HepG2 (cell line): Measurements from ENCODE around the gene VSNL1. TPM values are rescaled to one million over a fixed set of nuclear protein-coding genes. Genes with fewer than 3 reads are reported as not detected.

Experiments used
- ELK4 ChIP-seq: sonication (generic); formaldehyde crosslinking; IDR thresholded peaks from 2 replicates; pipeline ENCODE4 v1.9.0; 2021; ENCODE audit warnings: missing genetic modification reagents, borderline replicate concordance
- GMEB1 ChIP-seq: sonication (generic); formaldehyde crosslinking; IDR thresholded peaks from 2 replicates; pipeline ENCODE4 v1.5.1; 2020; ENCODE audit warnings: missing genetic modification reagents, mild to moderate bottlenecking, borderline replicate concordance
- KLF16 ChIP-seq, 2 experiments: sonication (generic) in 1 of 2; formaldehyde crosslinking in 1 of 2; IDR thresholded peaks; 2 replicates each; pipeline versions ENCODE4 v1.6.1 to v1.8.0; 2016 to 2023; ENCODE audit warnings: missing genetic modification reagents in 2 of 2, missing compliant biosample characterization in 1 of 2
- MBD4 ChIP-seq: IDR thresholded peaks from 2 replicates; pipeline ENCODE4 v1.6.1; 2012; ENCODE audit warnings: low read length, inconsistent platforms, borderline replicate concordance
- MTERF4 ChIP-seq: sonication (generic); formaldehyde crosslinking; IDR thresholded peaks from 2 replicates; pipeline ENCODE4 v1.8.0; 2023; ENCODE audit warnings: mild to moderate bottlenecking, missing genetic modification reagents
- MYNN ChIP-seq: sonication (generic); formaldehyde crosslinking; IDR thresholded peaks from 2 replicates; pipeline ENCODE4 v1.4.0; 2020; ENCODE audit warnings: mild to moderate bottlenecking, low read depth, missing genetic modification reagents
- PRDM4 ChIP-seq: sonication (generic); formaldehyde crosslinking; IDR thresholded peaks from 2 replicates; pipeline ENCODE4 v1.9.0; 2021; ENCODE audit warnings: missing genetic modification reagents, borderline replicate concordance
- RBM22 ChIP-seq: fragments of 200-400 bp; formaldehyde crosslinking; optimal IDR thresholded peaks from 2 replicates; pipeline ENCODE3; 2017; ENCODE audit warnings: mild to moderate bottlenecking, low read length, moderate library complexity
- RFXANK ChIP-seq: IDR thresholded peaks from 2 replicates; pipeline ENCODE4 v1.6.1; 2016
- TFDP2 ChIP-seq: sonication (generic); formaldehyde crosslinking; IDR thresholded peaks from 2 replicates; pipeline ENCODE4 v1.4.0; 2020; ENCODE audit warnings: missing genetic modification reagents
- ZFP62 ChIP-seq: sonication (generic); formaldehyde crosslinking; IDR thresholded peaks from 2 replicates; pipeline ENCODE4 v1.4.0; 2020; ENCODE audit warnings: missing genetic modification reagents
- ZNF124 ChIP-seq: sonication (generic); formaldehyde crosslinking; IDR thresholded peaks from 2 replicates; pipeline ENCODE4 v1.4.0; 2020; ENCODE audit warnings: missing genetic modification reagents
- ZNF263 ChIP-seq: sonication (generic); formaldehyde crosslinking; IDR thresholded peaks from 2 replicates; pipeline ENCODE4 v1.4.0; 2020; ENCODE audit warnings: missing genetic modification reagents
- ZNF274 ChIP-seq: sonication (generic); formaldehyde crosslinking; IDR thresholded peaks from 2 replicates; pipeline ENCODE4 v1.5.1; 2020; ENCODE audit warnings: mild to moderate bottlenecking, missing genetic modification reagents
- ZNF350 ChIP-seq: sonication (generic); formaldehyde crosslinking; IDR thresholded peaks from 2 replicates; pipeline ENCODE4 v1.4.0; 2020; ENCODE audit warnings: mild to moderate bottlenecking, low read depth, missing genetic modification reagents, borderline replicate concordance
- ZNF558 ChIP-seq: sonication (generic); formaldehyde crosslinking; IDR thresholded peaks from 2 replicates; pipeline ENCODE4 v1.9.0; 2022; ENCODE audit warnings: mild to moderate bottlenecking, missing genetic modification reagents, borderline replicate concordance
- ZNF577 ChIP-seq: sonication (generic); formaldehyde crosslinking; IDR thresholded peaks from 2 replicates; pipeline ENCODE4 v1.4.0; 2020; ENCODE audit warnings: mild to moderate bottlenecking, low read depth, missing genetic modification reagents, borderline replicate concordance
- ZNF678 ChIP-seq: sonication (generic); formaldehyde crosslinking; IDR thresholded peaks from 2 replicates; pipeline ENCODE4 v1.4.0; 2020; ENCODE audit warnings: mild to moderate bottlenecking, missing genetic modification reagents
- ZNF691 ChIP-seq: sonication (generic); formaldehyde crosslinking; IDR thresholded peaks from 2 replicates; pipeline ENCODE4 v1.4.0; 2020; ENCODE audit warnings: missing genetic modification reagents, low read depth, mild to moderate bottlenecking, borderline replicate concordance
- ZSCAN30 ChIP-seq: sonication (generic); formaldehyde crosslinking; IDR thresholded peaks from 2 replicates; pipeline ENCODE4 v1.5.0; 2020; ENCODE audit warnings: mild to moderate bottlenecking, missing genetic modification reagents
- polyA plus RNA-seq, 8 experiments: library from polyadenylated mRNA; depleted of rRNA in 3 of 8; stranded (reverse) in 7 of 8; unstranded in 1 of 8; fragments of >200 nt; fragmentation: Illumina TruSeq in 4 of 8; extraction: Trizol in 4 of 8; gene quantifications; 2 replicates each; pipeline versions ENCODE4 v1.2.1 to v1.2.3, GENCODE V29; 2011 to 2016; ENCODE audit warnings: low read depth in 4 of 8, missing spikeins in 1 of 8, mixed read lengths in 1 of 8; ENCODE audit not compliant: insufficient read depth in 1 of 8
- total RNA-seq, 5 experiments: library from RNA; depleted of rRNA; stranded (reverse); fragments of >200 nt; fragmentation: Illumina TruSeq; extraction: Trizol; gene quantifications; 2 replicates each; pipeline ENCODE4 v1.2.3, GENCODE V29; 2016; ENCODE audit warnings: low read depth in 1 of 5

VSNL1 gene
- total and polyA plus RNA-seq, 2 of the 13 experiments (the other 11 are each of a cell fraction or from before 2014, with no cell fraction given) = 63.2 to 95.9 TPM

- 0 out of 2 replicates have a peak, but pooled peaks have one; percentile 45 for TF ChIP-seq ZSCAN30 (CRISPR knock-in tag)
- TF ChIP-seq ZNF691 = peak; percentile 30; the same call in 1 of the 2 replicates
- TF ChIP-seq TFDP2 (CRISPR knock-in tag) = peak; percentile 88
- TF ChIP-seq ZNF274 (CRISPR knock-in tag) = peak; percentile 92; the same call in 1 of the 2 replicates
- peak; percentile 60 for TF ChIP-seq GMEB1 (CRISPR knock-in tag)
- peak; percentile 89 for TF ChIP-seq MYNN (CRISPR knock-in tag)
- TF ChIP-seq RBM22 = peak; percentile 5
- TF ChIP-seq ZNF577 (CRISPR knock-in tag) = no peak
- no peak for TF ChIP-seq ZFP62
- no peak; the same call in 1 of the 2 replicates for TF ChIP-seq MTERF4 (CRISPR knock-in tag)
- peak; percentile 94; the same call in 1 of the 2 replicates for TF ChIP-seq ZNF350 (CRISPR knock-in tag)
- peak; percentile 70 for TF ChIP-seq ZNF263 (CRISPR knock-in tag)
- TF ChIP-seq KLF16 (CRISPR knock-in tag; IDR thresholded peaks at IDR 0.05) = peak in 1 of 2 experiments; percentile 38; a peak in 2 of 4 replicates
- no peak for TF ChIP-seq RFXANK (CRISPR knock-in tag)
- TF ChIP-seq ZNF558 (CRISPR knock-in tag) = no peak; the same call in 1 of the 2 replicates
- no peak for TF ChIP-seq ZNF678 (CRISPR knock-in tag)
- no peak for TF ChIP-seq MBD4
- TF ChIP-seq ELK4 (CRISPR knock-in tag) = 0 out of 2 replicates have a peak, but pooled peaks have one; percentile 16
- peak; percentile 92; the same call in 1 of the 2 replicates for TF ChIP-seq ZNF124 (CRISPR knock-in tag)
- TF ChIP-seq PRDM4 (CRISPR knock-in tag) = no peak; the same call in none of the 2 replicates
Observed at GRCh38 chr2:17540093-17540812, at the start of gene VSNL1 (continued).
